ENCODE results near the gene CD3E. TPM values are rescaled to one million over a fixed set of nuclear protein-coding genes. Genes with fewer than 3 reads are reported as not detected.

The CD3E gene
- total RNA-seq, 4 donors from 2014 or later: 0.78 to 3.6 (median 0.90) TPM; not detected in 1

DNA sequence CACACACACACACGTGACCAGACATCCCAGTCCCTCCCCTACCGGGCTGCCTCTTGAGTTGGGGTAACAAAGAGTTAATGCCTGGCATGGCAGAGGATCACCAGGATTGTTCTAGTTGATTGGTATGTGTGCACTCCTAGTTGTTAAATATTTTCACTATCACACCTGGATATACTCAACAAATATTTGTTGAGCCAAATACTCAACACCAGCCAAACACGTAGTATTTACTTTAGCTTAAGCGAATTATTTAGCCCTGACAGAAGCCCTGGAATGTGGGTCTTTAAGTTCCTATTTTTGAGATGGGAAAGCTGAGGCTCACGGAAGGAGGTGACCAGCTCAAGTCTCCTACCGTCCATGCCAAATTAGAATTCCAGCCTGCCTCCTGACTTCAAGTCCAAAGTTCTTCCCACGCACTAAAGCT is 10.5 kb downstream of the CD3E start:
- Histone ChIP-seq H3K9me3 (no peaks in the 10 kb centered on the region), H3K36me3 (no peaks in the 10 kb centered on the region), H3K4me1 (peaks cover 0 to 25% (median 11%) of the 10 kb centered on the region in 4 donors), H3K27ac (no peak overlapping the region), H3K4me3 (no peak overlapping the region), H3K27me3 (peaks cover 0 to 46% of the 10 kb centered on the region in 2 donors)
- WGBS, 2 donors: 49 to 53% methylated on average over 7 of the region's 7 CpGs
- TF ChIP-seq, protein P1, sequence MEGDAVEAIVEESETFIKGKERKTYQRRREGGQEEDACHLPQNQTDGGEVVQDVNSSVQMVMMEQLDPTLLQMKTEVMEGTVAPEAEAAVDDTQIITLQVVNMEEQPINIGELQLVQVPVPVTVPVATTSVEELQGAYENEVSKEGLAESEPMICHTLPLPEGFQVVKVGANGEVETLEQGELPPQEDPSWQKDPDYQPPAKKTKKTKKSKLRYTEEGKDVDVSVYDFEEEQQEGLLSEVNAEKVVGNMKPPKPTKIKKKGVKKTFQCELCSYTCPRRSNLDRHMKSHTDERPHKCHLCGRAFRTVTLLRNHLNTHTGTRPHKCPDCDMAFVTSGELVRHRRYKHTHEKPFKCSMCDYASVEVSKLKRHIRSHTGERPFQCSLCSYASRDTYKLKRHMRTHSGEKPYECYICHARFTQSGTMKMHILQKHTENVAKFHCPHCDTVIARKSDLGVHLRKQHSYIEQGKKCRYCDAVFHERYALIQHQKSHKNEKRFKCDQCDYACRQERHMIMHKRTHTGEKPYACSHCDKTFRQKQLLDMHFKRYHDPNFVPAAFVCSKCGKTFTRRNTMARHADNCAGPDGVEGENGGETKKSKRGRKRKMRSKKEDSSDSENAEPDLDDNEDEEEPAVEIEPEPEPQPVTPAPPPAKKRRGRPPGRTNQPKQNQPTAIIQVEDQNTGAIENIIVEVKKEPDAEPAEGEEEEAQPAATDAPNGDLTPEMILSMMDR (IDR thresholded peaks at IDR 0.05): no peak
- TF ChIP-seq EP300 (IDR thresholded peaks at IDR 0.05) (no peak), POLR2A (IDR thresholded peaks at IDR 0.05) (no peak)
- DNase-seq (ENCODE audit: low spot score in 2 of 2): no peak

GRCh38 chr11:118318124-118318523 is 13.6 kb downstream of the CD3E start:
- Histone ChIP-seq H3K4me1 (peaks cover 0 to 32% (median 11%) of the 10 kb centered on the region in 4 donors), H3K9me3 (no peaks in the 10 kb centered on the region), H3K4me3 (no peak overlapping the region), H3K27ac (no peak overlapping the region), H3K36me3 (no peaks in the 10 kb centered on the region), H3K27me3 (peaks cover 0 to 18% of the 10 kb centered on the region in 2 donors)
- 84 to 90% methylated on average over 4 of the region's 4 CpGs for WGBS, 2 donors
- DNase-seq (ENCODE audit: low spot score in 2 of 2): no peak
- TF ChIP-seq POLR2A (IDR thresholded peaks at IDR 0.05) (no peak), EP300 (IDR thresholded peaks at IDR 0.05) (no peak)
- TF ChIP-seq, protein P1 (IDR thresholded peaks at IDR 0.05): no peak

GRCh38 chr11:118318581-118319336 is 14.2 kb downstream of the CD3E start:
- WGBS, 2 donors: 83 to 84% methylated on average over 11 of the region's 11 CpGs
- no peak overlapping the region for H3K27ac ChIP-seq
- TF ChIP-seq EP300 (IDR thresholded peaks at IDR 0.05): no peak
- TF ChIP-seq, protein P1 (IDR thresholded peaks at IDR 0.05): no peak
- no peak for TF ChIP-seq POLR2A (IDR thresholded peaks at IDR 0.05)

DNA sequence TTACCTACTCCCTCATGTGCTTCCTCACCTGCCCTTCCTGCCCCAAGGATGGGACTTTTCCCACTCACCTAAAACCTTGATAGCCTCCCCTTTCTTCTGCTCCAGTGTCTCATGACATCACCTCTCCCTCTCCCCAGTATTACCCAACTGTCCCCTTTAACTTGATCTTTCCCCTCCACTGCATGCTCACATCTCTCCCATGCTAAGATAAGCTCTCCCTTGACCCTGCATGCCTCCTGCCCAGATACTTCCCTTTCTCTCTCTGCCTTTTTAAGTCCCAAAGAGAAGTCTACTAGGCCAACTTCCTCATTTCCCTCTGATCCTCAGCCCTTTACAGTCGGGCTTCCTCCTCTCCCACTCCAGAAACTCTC is 14.8 kb downstream of the CD3E start:
- H3K4me3 ChIP-seq: no peak overlapping the region
- peaks cover 0 to 32% (median 11%) of the 10 kb centered on the region in 4 donors for H3K4me1 ChIP-seq
- H3K27ac ChIP-seq: no peak overlapping the region
- no peak for DNase-seq (ENCODE audit: low spot score in 2 of 2)
- WGBS, 2 donors: 69 to 73% methylated on average over 1 of the region's 1 CpG
- H3K27me3 ChIP-seq: peaks cover 0 to 12% of the 10 kb centered on the region in 2 donors
- no peaks in the 10 kb centered on the region for H3K9me3 ChIP-seq
- TF ChIP-seq, protein P1 (IDR thresholded peaks at IDR 0.05): no peak
- TF ChIP-seq EP300 (IDR thresholded peaks at IDR 0.05) (no peak), POLR2A (IDR thresholded peaks at IDR 0.05) (no peak)
- H3K36me3 ChIP-seq: no peaks in the 10 kb centered on the region

More at GRCh38 chr11:118318581-118319336, 14.2 kb downstream of the CD3E start:
- Histone ChIP-seq H3K36me3 (no peaks in the 10 kb centered on the region), H3K27me3 (peaks cover 0 to 18% of the 10 kb centered on the region in 2 donors), H3K9me3 (no peaks in the 10 kb centered on the region), H3K4me3 (no peak overlapping the region), H3K4me1 (peaks cover 0 to 32% (median 11%) of the 10 kb centered on the region in 4 donors)
- no peak for DNase-seq (ENCODE audit: low spot score in 2 of 2)

DNA sequence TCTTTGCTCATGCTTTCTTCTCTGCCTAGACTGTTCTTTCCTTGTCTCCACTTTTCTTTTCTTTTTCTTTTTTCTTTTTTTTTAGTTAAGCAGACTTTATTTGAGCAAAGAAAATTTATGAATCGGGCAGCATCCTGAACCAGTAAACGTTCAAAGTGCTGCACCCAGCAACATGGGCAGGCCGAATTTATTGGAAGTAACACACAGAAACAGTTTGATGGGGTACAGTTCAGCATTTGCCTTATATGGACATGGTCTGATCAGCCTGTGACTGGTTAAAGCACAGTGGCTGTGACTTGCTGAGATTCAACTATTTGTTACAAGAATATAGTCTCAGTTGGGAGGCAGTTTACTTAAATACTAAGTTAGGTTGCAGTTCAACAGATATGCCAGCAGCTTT is 16.0 kb downstream of the CD3E start:
- TF ChIP-seq, protein P1 (IDR thresholded peaks at IDR 0.05): no peak
- TF ChIP-seq POLR2A (IDR thresholded peaks at IDR 0.05) (no peak), EP300 (IDR thresholded peaks at IDR 0.05) (no peak)
- 89 to 94% methylated on average over 3 of the region's 3 CpGs for WGBS, 2 donors
- H3K27me3 ChIP-seq: peaks cover 0 to 1% of the 10 kb centered on the region in 2 donors
- no peak overlapping the region for H3K27ac ChIP-seq
- no peak overlapping the region for H3K4me3 ChIP-seq
- H3K36me3 ChIP-seq: no peaks in the 10 kb centered on the region
- no peak for DNase-seq (ENCODE audit: low spot score in 2 of 2)
- H3K9me3 ChIP-seq: no peaks in the 10 kb centered on the region
- H3K4me1 ChIP-seq: peaks cover 0 to 27% (median 8%) of the 10 kb centered on the region in 4 donors

All from tibial nerve (tissue), 4 donors.